HEK293 (cell line): ENCODE measurements around the gene TXNDC11.

Source experiments
- CTCF ChIA-PET: fragments of 350-600 bp; formaldehyde crosslinking; extraction: SDS; loops from one replicate; lab custom pipeline; 2021; ENCODE audit warnings: antibody characterized with exemption; lab: Yijun Ruan, JAX
- POLR2A ChIA-PET: fragments of 300-600 bp; formaldehyde crosslinking; extraction: SDS; loops from one replicate; lab custom pipeline; 2020; ENCODE audit warnings: antibody characterized with exemption, inconsistent platforms; lab: Yijun Ruan, JAX
- H3K27ac ChIP-seq: fragments of 200-500 bp; sonication (Bioruptor generic); 2 replicates; pipeline ENCODE4 v1.5.1; 2014; ENCODE audit warnings: low read depth, low read length, control low read depth, inconsistent platforms; ENCODE audit errors: extremely low read depth
- H3K36me3 ChIP-seq, 2 experiments: fragments of 200-500 bp in 1 of 2; sonication (Bioruptor generic) in 1 of 2; 1 replicate in 1 of 2; 2 replicates in 1 of 2; pipeline ENCODE4 v1.5.1; 2014 to 2017; ENCODE audit warnings: inconsistent platforms in 2 of 2, low read length in 2 of 2; ENCODE audit not compliant: control insufficient read depth in 2 of 2, insufficient read depth in 1 of 2
- H3K4me1 ChIP-seq: fragments of 200-500 bp; sonication (Bioruptor generic); 2 replicates; pipeline ENCODE4 v1.5.1; 2014; ENCODE audit warnings: mild to moderate bottlenecking, low read length, inconsistent platforms; ENCODE audit not compliant: control insufficient read depth, insufficient read depth
- H3K4me3 ChIP-seq: 2 replicates; pipeline ENCODE4 v1.5.1; 2011; ENCODE audit warnings: low read depth, mild to moderate bottlenecking, control low read depth, low read length, moderate library complexity
- H3K9me3 ChIP-seq: fragments of 200-500 bp; sonication (Bioruptor generic); 2 replicates; pipeline ENCODE4 v1.5.1; 2014; ENCODE audit warnings: low read depth, low read length, inconsistent platforms; ENCODE audit not compliant: control insufficient read depth, insufficient read depth
- FEZF1 ChIP-seq: fragments of 450-650 bp; formaldehyde crosslinking; IDR thresholded peaks from 2 replicates; pipeline ENCODE4 v1.5.1; 2016; ENCODE audit warnings: missing biosample characterization, missing genetic modification characterization
- SP2 ChIP-seq: fragments of 450-650 bp; formaldehyde crosslinking; IDR thresholded peaks from 2 replicates; pipeline ENCODE4 v1.5.1; 2016; ENCODE audit warnings: missing biosample characterization, missing genetic modification characterization
- ZBTB20 ChIP-seq: fragments of 450-650 bp; formaldehyde crosslinking; IDR thresholded peaks from 2 replicates; pipeline ENCODE4 v1.5.1; 2016; ENCODE audit warnings: missing biosample characterization, missing genetic modification characterization
- ZNF157 ChIP-seq: fragments of 450-650 bp; formaldehyde crosslinking; IDR thresholded peaks from 2 replicates; pipeline ENCODE4 v1.5.1; 2016; ENCODE audit warnings: missing biosample characterization, missing genetic modification characterization
- ZNF2 ChIP-seq: fragments of 450-650 bp; formaldehyde crosslinking; IDR thresholded peaks from 2 replicates; pipeline ENCODE4 v1.5.1; 2016; ENCODE audit warnings: missing biosample characterization, missing genetic modification characterization
- ZNF214 ChIP-seq: fragments of 450-650 bp; formaldehyde crosslinking; IDR thresholded peaks from 2 replicates; pipeline ENCODE4 v1.5.1; 2017; ENCODE audit warnings: missing biosample characterization, mild to moderate bottlenecking, missing genetic modification characterization, borderline replicate concordance
- ZNF600 ChIP-seq: fragments of 450-650 bp; formaldehyde crosslinking; IDR thresholded peaks from 2 replicates; pipeline ENCODE4 v1.5.1; 2016; ENCODE audit warnings: missing biosample characterization, missing genetic modification characterization
- ZSCAN23 ChIP-seq: fragments of 450-650 bp; formaldehyde crosslinking; IDR thresholded peaks from 2 replicates; pipeline ENCODE4 v1.5.1; 2016; ENCODE audit warnings: missing biosample characterization, missing genetic modification characterization
- TF ChIP-seq, protein P1 (sequence below): IDR thresholded peaks from 2 replicates; pipeline ENCODE4 v1.6.1; 2011; ENCODE audit warnings: mild to moderate bottlenecking, low read depth, low read length, borderline replicate concordance
- TF ChIP-seq, protein P2 (sequence below): fragments of 450-650 bp; formaldehyde crosslinking; IDR thresholded peaks from 2 replicates; pipeline ENCODE4 v1.5.1; 2016; ENCODE audit warnings: missing biosample characterization, missing genetic modification characterization
- TF ChIP-seq, protein P3 (sequence below): fragments of 450-650 bp; formaldehyde crosslinking; IDR thresholded peaks from 2 replicates; pipeline ENCODE4 v1.5.1; 2016; ENCODE audit warnings: missing biosample characterization, missing genetic modification characterization
- TF ChIP-seq, protein P4 (sequence below): fragments of 450-650 bp; formaldehyde crosslinking; IDR thresholded peaks from 2 replicates; pipeline ENCODE4 v1.5.1; 2016; ENCODE audit warnings: missing biosample characterization, missing genetic modification characterization
- TF ChIP-seq, protein P5 (sequence below): fragments of 450-650 bp; formaldehyde crosslinking; IDR thresholded peaks from 2 replicates; pipeline ENCODE4 v1.5.1; 2016; ENCODE audit warnings: missing biosample characterization, missing genetic modification characterization
- TF ChIP-seq, protein P6 (sequence below): fragments of 450-650 bp; formaldehyde crosslinking; IDR thresholded peaks from 2 replicates; pipeline ENCODE4 v1.5.1; 2016; ENCODE audit warnings: missing biosample characterization, missing genetic modification characterization
- TF ChIP-seq, protein P7 (sequence below): fragments of 450-650 bp; IDR thresholded peaks from 2 replicates; pipeline ENCODE4 v1.5.1; 2018; ENCODE audit warnings: missing biosample characterization, mild to moderate bottlenecking, missing genetic modification characterization

TXNDC11 gene

DNA sequence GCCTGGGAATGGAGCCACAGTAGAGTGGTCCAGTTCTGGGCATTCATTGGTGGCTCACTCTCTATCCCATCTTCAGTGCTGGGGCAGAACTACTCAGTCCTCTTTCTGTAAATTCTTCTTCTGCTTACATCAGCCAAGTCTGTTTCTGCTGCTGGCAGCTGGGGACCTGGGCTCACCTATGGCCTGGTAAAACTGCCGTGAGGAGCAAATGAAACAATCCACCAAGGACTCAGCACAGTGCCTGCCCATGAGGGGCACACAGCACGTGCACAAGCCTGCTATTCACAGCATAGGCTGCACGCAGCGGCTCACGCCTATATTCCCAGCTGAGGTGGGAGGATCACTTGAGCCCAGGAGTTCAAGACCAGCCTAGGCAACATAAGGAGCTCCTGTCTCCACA, 105.3 kb downstream of the TXNDC11 start (continued):
- TF ChIP-seq ZSCAN23 (tag by site-specific recombination): no peak

DNA sequence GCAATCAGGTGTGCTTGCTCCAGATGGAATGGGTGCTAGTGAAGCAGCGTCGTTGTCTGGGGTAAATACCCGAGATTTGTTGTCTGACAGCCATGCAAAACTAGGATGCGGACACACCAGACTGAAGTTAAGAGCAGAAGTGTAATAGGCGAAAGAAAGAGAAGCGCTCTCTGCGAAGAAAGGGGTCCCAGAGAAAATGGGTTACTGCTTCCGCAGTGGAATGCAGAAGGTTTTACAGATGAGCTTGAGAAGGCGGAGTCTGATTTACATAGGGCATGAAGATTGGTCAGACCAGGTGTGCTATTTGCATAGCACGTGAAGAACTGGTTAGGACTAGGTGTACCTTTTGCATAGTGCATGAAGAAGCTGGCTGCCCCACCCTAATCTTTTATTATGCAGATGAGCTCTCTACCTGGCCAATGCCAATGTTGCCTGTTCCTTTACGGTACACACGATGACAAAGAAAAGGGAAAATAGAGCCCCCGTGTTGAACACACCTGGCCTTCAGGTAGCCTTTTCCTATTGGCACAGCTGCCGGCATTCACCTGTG, 106.4 kb downstream of the TXNDC11 start:
- no peaks in the 10 kb centered on the region for H3K9me3 ChIP-seq
- 0 out of 2 replicates have a peak, but pooled peaks cover 2% of the 10 kb centered on the region for H3K4me1 ChIP-seq
- H3K4me3 ChIP-seq: no peak overlapping the region
- ChIA-PET CTCF (interaction anchor here (0.7 to 2.0 kb wide), 6 partner anchors 23 to 664 kb away, joined by 3 to 5 read pairs (median 4); no protein-coding TSS in a partner anchor), POLR2A (interaction anchor here (0.6 kb wide), 1 partner anchor 29 kb away, joined by 3 read pairs; no protein-coding TSS in a partner anchor)
- H3K27ac ChIP-seq: no peak overlapping the region
- TF ChIP-seq ZNF2 (tag by site-specific recombination): no peak
- TF ChIP-seq, protein P1, sequence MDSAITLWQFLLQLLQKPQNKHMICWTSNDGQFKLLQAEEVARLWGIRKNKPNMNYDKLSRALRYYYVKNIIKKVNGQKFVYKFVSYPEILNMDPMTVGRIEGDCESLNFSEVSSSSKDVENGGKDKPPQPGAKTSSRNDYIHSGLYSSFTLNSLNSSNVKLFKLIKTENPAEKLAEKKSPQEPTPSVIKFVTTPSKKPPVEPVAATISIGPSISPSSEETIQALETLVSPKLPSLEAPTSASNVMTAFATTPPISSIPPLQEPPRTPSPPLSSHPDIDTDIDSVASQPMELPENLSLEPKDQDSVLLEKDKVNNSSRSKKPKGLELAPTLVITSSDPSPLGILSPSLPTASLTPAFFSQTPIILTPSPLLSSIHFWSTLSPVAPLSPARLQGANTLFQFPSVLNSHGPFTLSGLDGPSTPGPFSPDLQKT: no peak
- H3K36me3 ChIP-seq: no peaks in the 10 kb centered on the region

DNA sequence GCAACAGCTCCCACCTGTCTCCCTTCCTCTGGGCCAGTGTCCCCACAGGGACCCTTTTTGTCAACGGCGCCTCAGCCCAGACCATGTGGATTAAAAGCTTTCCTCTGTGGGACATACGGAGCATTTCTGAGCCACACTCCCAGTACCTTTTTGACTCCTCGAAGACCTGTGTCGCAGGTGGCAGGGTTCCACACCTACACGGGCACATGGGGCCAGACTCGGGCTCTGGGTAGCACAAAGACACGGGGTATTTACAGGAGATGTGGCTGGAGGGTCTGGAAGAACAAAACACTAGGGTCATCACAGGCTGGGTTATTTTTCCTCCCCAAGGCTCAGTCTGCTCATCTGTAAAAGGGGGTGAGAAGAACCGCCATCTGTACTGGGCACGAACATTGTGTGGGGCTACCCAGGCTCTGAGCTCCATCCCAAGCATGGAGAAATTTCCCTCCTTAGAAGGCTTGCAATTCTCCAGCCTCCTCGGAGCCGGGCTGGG, 106.9 kb downstream of the TXNDC11 start:
- Histone ChIP-seq H3K4me1 (no peaks in the 10 kb centered on the region), H3K4me3 (no peak overlapping the region), H3K27ac (no peak overlapping the region), H3K36me3 (no peaks in the 10 kb centered on the region), H3K9me3 (no peaks in the 10 kb centered on the region)
- TF ChIP-seq, protein P2, sequence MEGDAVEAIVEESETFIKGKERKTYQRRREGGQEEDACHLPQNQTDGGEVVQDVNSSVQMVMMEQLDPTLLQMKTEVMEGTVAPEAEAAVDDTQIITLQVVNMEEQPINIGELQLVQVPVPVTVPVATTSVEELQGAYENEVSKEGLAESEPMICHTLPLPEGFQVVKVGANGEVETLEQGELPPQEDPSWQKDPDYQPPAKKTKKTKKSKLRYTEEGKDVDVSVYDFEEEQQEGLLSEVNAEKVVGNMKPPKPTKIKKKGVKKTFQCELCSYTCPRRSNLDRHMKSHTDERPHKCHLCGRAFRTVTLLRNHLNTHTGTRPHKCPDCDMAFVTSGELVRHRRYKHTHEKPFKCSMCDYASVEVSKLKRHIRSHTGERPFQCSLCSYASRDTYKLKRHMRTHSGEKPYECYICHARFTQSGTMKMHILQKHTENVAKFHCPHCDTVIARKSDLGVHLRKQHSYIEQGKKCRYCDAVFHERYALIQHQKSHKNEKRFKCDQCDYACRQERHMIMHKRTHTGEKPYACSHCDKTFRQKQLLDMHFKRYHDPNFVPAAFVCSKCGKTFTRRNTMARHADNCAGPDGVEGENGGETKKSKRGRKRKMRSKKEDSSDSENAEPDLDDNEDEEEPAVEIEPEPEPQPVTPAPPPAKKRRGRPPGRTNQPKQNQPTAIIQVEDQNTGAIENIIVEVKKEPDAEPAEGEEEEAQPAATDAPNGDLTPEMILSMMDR (tag by site-specific recombination): no peak
- TF ChIP-seq, protein P3, sequence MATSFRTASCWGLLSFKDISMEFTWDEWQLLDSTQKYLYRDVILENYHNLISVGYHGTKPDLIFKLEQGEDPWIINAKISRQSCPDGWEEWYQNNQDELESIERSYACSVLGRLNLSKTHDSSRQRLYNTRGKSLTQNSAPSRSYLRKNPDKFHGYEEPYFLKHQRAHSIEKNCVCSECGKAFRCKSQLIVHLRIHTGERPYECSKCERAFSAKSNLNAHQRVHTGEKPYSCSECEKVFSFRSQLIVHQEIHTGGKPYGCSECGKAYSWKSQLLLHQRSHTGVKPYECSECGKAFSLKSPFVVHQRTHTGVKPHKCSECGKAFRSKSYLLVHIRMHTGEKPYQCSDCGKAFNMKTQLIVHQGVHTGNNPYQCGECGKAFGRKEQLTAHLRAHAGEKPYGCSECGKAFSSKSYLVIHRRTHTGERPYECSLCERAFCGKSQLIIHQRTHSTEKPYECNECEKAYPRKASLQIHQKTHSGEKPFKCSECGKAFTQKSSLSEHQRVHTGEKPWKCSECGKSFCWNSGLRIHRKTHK (tag by site-specific recombination): no peak
- TF ChIP-seq, protein P4, sequence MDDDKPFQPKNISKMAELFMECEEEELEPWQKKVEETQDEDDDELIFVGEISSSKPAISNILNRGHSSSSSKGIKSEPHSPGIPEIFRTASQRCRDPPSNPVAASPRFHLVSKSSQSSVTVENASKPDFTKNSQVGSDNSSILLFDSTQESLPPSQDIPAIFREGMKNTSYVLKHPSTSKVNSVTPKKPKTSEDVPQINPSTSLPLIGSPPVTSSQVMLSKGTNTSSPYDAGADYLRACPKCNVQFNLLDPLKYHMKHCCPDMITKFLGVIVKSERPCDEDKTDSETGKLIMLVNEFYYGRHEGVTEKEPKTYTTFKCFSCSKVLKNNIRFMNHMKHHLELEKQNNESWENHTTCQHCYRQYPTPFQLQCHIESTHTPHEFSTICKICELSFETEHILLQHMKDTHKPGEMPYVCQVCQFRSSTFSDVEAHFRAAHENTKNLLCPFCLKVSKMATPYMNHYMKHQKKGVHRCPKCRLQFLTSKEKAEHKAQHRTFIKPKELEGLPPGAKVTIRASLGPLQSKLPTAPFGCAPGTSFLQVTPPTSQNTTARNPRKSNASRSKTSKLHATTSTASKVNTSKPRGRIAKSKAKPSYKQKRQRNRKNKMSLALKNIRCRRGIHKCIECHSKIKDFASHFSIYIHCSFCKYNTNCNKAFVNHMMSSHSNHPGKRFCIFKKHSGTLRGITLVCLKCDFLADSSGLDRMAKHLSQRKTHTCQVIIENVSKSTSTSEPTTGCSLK: no peak
- TF ChIP-seq ZBTB20: no peak
- no peak for TF ChIP-seq ZNF157
- TF ChIP-seq ZNF600 (tag by site-specific recombination): no peak
- TF ChIP-seq FEZF1 (tag by site-specific recombination): no peak
- POLR2A ChIA-PET: no interaction called here
- CTCF ChIA-PET: interaction anchor here (1.0 to 1.3 kb wide), 3 partner anchors 162 to 672 kb away, joined by 3 read pairs; no protein-coding TSS in a partner anchor

DNA sequence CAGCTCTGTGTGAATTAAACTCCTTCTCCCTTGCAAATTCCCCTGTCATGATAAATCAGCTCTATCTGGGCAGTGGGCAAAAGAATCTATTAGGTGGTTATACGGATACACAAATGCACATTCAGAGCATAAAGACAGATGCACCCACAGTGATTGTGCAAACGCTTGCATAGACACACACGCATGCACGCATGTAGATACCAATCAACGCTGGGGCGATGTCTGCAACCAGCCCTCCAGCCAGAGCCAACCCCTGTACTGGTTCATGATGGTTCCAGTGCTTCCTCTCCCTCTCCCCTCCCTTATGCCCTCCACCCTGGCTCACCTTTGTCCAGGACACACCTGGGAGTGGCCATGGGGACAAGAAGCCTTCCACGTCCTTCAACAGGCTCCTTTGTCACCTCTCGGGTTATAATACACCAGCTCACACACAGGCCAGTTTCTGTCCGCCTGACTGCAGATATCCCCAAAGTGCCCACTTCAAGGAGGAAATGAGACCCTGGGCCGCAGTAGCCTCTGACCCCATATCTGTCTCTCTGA, 107.5 kb downstream of the TXNDC11 start:
- H3K9me3 ChIP-seq: no peaks in the 10 kb centered on the region
- ChIA-PET CTCF (interaction anchor here (0.9 to 1.2 kb wide), 2 partner anchors 230 to 672 kb away, joined by 3 read pairs; no protein-coding TSS in a partner anchor), POLR2A (no interaction called here)
- no peak overlapping the region for H3K27ac ChIP-seq
- no peak overlapping the region for H3K4me3 ChIP-seq
- H3K36me3 ChIP-seq: no peaks in the 10 kb centered on the region
- no peaks in the 10 kb centered on the region for H3K4me1 ChIP-seq
- TF ChIP-seq, protein P5, sequence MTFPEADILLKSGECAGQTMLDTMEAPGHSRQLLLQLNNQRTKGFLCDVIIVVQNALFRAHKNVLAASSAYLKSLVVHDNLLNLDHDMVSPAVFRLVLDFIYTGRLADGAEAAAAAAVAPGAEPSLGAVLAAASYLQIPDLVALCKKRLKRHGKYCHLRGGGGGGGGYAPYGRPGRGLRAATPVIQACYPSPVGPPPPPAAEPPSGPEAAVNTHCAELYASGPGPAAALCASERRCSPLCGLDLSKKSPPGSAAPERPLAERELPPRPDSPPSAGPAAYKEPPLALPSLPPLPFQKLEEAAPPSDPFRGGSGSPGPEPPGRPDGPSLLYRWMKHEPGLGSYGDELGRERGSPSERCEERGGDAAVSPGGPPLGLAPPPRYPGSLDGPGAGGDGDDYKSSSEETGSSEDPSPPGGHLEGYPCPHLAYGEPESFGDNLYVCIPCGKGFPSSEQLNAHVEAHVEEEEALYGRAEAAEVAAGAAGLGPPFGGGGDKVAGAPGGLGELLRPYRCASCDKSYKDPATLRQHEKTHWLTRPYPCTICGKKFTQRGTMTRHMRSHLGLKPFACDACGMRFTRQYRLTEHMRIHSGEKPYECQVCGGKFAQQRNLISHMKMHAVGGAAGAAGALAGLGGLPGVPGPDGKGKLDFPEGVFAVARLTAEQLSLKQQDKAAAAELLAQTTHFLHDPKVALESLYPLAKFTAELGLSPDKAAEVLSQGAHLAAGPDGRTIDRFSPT (tag by site-specific recombination): no peak
- TF ChIP-seq FEZF1 (tag by site-specific recombination) (no peak), SP2 (tag by site-specific recombination) (no peak), ZNF214 (tag by site-specific recombination) (no peak)
- TF ChIP-seq, protein P6, sequence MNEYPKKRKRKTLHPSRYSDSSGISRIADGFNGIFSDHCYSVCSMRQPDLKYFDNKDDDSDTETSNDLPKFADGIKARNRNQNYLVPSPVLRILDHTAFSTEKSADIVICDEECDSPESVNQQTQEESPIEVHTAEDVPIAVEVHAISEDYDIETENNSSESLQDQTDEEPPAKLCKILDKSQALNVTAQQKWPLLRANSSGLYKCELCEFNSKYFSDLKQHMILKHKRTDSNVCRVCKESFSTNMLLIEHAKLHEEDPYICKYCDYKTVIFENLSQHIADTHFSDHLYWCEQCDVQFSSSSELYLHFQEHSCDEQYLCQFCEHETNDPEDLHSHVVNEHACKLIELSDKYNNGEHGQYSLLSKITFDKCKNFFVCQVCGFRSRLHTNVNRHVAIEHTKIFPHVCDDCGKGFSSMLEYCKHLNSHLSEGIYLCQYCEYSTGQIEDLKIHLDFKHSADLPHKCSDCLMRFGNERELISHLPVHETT: no peak
- TF ChIP-seq, protein P7, sequence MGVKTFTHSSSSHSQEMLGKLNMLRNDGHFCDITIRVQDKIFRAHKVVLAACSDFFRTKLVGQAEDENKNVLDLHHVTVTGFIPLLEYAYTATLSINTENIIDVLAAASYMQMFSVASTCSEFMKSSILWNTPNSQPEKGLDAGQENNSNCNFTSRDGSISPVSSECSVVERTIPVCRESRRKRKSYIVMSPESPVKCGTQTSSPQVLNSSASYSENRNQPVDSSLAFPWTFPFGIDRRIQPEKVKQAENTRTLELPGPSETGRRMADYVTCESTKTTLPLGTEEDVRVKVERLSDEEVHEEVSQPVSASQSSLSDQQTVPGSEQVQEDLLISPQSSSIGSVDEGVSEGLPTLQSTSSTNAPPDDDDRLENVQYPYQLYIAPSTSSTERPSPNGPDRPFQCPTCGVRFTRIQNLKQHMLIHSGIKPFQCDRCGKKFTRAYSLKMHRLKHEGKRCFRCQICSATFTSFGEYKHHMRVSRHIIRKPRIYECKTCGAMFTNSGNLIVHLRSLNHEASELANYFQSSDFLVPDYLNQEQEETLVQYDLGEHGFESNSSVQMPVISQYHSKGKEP: no peak
